Stimulated activated CD8-positive, alpha-beta memory T cell treated with anti-CD3 and anti-CD28 coated beads, Interleukin-7, amount 100 ng/mL, for 4 hours (primary cell): Measurements from ENCODE around the gene DIAPH2.
"Not testable (repeated sequence)": the region's sequence is repeated elsewhere in the genome, so short reads cannot be mapped to it uniquely, and the experiment has no call there.

ENCODE experiments used
- DNase-seq, 2 donors: peaks; one replicate each; pipeline ENCODE4 v3.0.0-alpha.2; 2020; ENCODE audit warnings: low read depth in 2 of 2

The DIAPH2 gene

GRCh38 chrX:96719161-96719875, 34.7 kb downstream of the DIAPH2 start:
- no peak for DNase-seq

DNA sequence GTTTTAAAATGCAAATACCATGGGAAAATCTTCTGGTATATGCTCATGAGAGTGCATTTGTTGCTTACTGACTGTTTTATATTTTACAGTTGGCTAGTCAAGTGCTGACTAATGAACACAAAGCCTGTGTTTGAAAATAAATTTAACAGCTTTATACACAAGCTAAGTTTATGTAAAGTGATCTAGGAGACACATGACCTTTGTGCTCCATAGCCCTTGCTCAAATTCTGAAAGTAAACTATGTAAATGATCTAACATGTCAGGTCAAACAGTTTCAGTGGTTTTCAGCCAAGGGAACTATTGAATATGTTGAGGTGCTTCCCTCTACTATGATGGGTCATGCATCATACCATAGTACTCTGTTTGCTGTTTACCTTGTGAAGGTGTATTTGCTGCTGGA, 36.7 kb downstream of the DIAPH2 start:
- DNase-seq = no peak

GRCh38 chrX:96722781-96723180, 38.1 kb downstream of the DIAPH2 start:
- no peak for DNase-seq

DNA sequence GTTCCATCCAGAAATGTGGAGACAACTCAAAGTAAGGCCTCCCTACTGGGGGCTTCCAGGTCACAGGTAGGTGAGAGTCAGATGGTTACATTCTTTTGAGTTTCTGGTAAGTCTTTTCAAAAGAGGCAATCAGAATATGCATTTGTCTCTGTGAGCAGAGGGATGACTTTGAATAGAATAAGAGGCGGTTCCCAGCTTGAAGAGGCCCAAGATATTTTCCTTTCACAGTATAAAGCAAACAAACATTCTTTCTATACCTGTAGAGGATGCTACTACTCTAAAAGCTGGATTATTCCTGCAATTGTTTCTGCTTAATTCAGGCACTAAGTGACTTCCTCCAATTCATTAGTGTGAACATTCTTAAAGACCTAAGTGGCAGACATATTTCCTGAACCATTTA, 44.4 kb downstream of the DIAPH2 start:
- DNase-seq = no peak

DNA sequence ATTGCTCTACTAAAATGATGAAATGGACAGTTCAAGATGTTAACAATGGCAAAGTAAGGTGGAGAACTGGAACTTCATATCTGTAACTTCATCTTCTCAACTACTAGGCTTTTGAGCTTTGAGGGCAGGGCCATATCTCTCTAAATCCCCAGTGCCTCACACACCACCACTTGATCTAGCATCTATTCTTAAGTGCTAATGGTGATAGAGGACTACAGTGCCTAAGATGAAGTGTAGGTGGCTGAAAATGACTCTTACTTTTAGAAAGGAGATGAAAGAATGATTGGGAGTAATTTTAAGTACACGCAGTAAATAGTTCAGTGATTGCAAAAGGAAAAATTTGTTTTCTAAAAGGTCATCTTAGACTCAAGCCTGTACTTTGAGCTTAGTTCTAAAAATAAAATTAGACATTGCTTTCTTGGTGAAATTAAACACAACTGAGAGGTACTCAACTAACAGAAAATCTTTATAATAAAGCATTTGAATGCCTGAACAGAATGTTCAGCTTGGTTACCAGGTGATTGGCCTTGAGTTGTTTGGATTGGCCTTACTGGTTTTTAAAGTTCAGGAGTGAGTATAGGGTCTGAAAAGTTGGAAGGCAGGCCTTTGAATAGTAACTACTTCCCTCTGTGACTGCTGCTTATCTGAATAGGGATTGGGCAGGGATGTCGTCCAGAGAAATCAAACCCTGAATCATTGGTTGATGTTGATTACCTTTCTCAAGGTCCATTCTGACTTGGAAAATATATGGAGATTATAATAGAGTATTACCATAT, 45.4 kb downstream of the DIAPH2 start:
- DNase-seq = no peak

DNA sequence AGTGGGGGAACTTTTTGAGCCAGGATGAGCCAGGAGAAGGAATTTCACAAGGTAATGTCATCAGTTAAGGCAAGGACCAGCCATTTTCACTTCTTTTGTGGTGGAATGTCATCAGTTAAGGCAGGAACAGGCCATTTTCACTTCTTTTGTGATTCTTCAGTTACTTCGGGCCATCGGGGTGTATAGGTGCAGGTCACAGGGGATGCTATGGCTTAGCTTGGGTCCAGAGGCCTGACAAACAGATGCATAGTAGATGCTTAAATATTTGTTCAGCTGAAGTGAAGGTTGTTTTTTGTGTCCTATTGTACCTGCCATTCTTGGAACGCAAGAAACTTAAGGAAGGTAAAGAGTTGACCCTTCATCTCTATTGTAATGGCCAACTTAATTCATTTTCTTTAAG, 46.4 kb downstream of the DIAPH2 start:
- DNase-seq = not testable (repeated sequence)

DNA sequence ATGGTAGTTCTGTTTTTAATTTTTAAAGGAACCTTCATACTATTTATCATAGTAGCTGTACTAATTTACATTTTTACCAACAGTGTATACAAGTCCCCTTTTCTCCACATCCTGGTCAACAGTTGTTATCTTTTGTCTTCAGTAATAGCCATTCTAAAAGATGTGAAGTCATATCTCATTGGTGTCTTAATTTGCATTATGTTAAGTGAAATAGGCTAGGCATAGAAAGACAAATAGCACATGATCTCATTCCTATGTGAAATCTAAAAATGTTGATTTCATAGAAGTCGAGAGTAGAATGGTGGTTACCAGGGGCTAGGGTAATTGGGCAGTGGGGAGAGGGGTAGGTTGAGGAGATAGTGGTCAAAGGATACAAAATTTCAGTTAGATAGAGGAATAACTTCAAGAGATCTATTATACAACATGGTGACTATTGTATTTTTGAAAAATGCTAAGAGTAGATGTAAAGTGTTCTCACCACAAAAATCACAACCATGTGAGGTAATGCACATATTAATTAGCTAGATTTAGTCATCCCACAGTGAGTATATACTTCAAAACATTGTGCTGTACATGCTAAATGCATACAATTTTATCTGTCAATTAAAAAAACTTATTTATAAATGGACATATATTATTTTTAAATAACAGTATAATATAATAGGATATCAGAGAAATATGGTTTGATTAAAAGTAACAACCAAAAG, 58.9 kb downstream of the DIAPH2 start:
- no peak for DNase-seq

- no peak for DNase-seq
Observed at GRCh38 chrX:96752781-96753180, 68.1 kb downstream of the DIAPH2 start.

GRCh38 chrX:96753230-96753629, 68.6 kb downstream of the DIAPH2 start:
- no peak for DNase-seq

GRCh38 chrX:96756491-96756890, 71.8 kb downstream of the DIAPH2 start:
- DNase-seq = no peak

DNA sequence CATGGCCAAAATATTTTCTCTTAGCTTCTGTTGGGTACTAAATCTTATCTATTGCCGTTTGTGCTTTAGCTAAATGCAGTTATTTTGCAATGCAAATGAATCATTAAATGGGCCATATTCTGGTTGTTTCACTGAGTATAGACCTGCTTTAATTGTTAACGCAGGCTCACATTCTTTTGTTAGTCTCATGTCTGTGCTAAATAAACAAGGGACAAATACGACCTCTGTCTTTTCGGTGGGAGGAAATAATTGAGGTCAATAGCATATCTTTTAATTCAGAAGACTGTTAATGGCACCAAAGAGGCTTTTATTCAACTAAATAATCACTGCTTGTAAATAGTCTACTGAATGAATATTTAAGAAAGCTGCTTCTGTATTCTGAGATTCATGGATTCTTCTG, 76.9 kb downstream of the DIAPH2 start:
- DNase-seq = no peak

DNA sequence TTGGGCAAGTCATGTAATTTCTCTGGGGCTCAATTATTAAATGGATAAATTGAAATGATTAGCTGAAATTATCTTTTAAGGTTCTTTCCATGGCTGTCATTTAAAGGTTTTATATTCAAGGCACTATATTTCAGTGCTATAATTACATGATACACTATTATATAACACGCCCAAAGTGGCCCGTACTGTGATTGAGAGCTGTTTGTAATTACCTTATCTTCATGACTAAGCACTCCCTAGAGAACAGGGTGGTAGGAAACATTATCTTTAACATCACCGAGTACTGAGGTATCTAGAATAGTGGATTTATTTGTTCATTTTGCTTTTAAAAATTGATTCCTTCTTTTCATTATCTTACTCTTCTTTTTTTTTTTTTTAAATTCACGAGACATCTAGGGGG, 79.0 kb downstream of the DIAPH2 start:
- no peak for DNase-seq

- no peak for DNase-seq
Observed at GRCh38 chrX:96764864-96765263, 80.2 kb downstream of the DIAPH2 start.

DNA sequence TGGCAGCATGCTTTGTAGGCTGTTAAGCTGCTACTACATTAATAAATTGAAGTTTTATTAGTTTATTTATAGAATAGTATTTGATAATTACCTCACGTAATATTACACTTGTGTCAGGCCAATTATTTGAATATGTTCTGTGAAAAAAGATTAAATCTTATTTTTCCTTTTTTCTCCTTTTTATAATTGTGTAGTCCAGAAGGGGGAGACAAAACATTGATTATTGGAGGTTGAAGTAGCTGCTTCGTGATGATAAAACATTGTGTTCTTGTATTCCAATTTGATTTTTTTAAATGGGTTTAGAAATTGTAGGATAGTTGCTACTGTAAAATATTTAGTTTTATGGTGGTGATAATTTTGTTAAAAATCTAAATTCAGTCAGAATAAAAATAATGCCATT, 85.7 kb downstream of the DIAPH2 start:
- DNase-seq = no peak

GRCh38 chrX:96771486-96771885, 86.8 kb downstream of the DIAPH2 start:
- DNase-seq = no peak

DNA sequence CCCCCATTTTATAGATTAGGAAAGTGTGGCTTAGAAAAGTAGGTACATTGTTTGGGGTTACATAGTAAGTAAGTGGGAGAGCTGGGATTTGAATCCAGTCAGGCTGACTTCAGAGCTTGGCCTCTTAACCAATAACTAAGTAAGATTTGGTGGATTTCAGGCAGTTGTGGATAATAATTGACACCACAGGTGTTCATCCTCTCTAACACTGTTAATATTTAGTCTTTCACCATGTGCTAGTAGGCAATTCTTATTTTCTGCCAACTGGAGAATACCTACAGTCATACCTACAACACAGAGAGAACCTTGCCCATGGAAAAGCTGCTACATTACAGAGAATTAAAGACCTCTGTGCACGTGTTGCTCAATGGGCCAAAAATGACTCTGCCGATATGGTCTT, 89.5 kb downstream of the DIAPH2 start:
- DNase-seq = no peak

DNA sequence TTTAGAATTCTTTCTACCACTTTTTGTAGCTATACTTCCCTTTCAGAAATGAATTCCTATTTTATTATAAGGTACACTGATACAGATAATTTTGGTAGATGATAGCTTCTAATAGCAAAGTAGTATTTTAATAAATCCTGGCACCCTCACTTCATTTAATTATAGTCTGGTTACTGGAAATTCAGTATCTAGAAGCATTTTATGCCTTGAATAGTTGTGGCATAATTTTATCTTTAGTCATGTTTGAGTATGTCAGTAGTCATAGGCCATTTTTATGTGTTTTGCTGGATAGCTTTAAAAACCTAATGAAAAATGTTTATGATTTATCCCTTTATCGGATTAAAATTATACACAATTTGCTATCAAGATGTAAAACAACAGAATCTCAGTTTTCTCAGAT, 92.3 kb downstream of the DIAPH2 start:
- DNase-seq = no peak

- DNase-seq = no peak
Observed at GRCh38 chrX:96791559-96791958, 106.9 kb downstream of the DIAPH2 start.

- no peak for DNase-seq
Observed at GRCh38 chrX:96792047-96792446, 107.4 kb downstream of the DIAPH2 start.

GRCh38 chrX:96798982-96799381, 114.3 kb downstream of the DIAPH2 start:
- no peak for DNase-seq

GRCh38 chrX:96807318-96807717, 122.7 kb downstream of the DIAPH2 start:
- DNase-seq = no peak

DNA sequence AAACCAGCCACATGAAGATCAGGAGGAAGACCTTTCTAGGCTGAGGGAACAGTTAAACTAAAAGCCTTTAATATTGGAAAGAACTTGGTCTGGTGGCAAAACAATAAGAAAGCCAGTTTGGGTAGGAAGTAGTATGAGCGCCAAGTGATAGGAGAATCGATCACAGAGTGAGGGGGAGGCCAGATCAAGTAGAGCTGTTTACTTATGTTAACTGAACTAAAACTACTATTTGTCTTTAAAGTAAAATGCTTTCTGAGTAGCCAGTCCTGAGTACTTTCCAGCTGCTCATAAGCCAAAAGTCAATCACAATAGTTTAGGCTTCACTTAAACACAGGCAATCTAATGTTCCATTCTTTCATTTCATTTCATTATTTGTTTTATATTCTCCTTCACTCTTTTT, 136.3 kb downstream of the DIAPH2 start:
- no peak for DNase-seq

DNA sequence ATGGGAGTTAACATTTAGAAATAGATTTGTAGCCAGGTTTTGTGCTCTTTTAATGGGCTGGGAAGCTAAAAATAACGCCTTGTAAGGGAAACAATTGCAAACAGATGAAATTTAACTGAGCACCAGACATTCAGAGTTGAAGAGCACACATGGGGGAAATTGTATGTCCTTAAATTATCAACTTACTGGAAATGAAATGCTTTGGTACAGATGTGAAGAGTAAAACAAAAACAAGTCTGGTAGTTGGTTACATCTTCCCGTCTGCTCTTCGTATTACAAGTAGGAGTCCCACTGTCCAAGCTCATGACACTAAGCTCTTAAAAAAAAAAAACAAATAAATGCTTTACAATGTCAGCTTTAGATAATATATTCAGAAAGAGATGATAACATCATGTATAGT, 139.5 kb downstream of the DIAPH2 start:
- DNase-seq = no peak
